SU-DHL-6 (cell line): ENCODE results near the gene BHLHE41.

Experiments used
- CTCF ChIP-seq: fragments of 200-600 bp; sonication (generic); IDR thresholded peaks from one replicate; pipeline ENCODE4 v1.5.1; 2017; ENCODE audit warnings: antibody characterized with exemption, mild to moderate bottlenecking, low read length, moderate library complexity; ENCODE audit not compliant: insufficient read depth, poor library complexity, severe bottlenecking
- EZH2phosphoT487 ChIP-seq: fragments of 200-600 bp; sonication (generic), shearing (Covaris generic); conservative IDR thresholded peaks from 2 replicates; pipeline ENCODE4 v1.6.1; 2018; ENCODE audit warnings: mild to moderate bottlenecking, antibody characterized with exemption, low read length, moderate library complexity, mixed read lengths

GRCh38 chr12:26164118-26164517 lies 39.3 kb upstream of the BHLHE41 start:
- TF ChIP-seq CTCF (no peak), EZH2phosphoT487 (no peak)
